Astrocyte (in vitro differentiated cells and primary cell): ENCODE results near the gene TRAP1.

Experiments
- CTCF ChIP-seq: IDR thresholded peaks from 2 replicates; pipeline ENCODE4 v1.5.1; 2011; ENCODE audit warnings: low read depth, mild to moderate bottlenecking, inconsistent platforms, low read length, moderate library complexity; ENCODE audit not compliant: insufficient read depth
- EZH2 ChIP-seq: IDR thresholded peaks from 2 replicates; pipeline ENCODE4 v1.6.1; 2012; ENCODE audit warnings: mild to moderate bottlenecking, low read length, inconsistent platforms; ENCODE audit not compliant: insufficient read depth

GRCh38 chr16:3730161-3731125, 13.1 kb upstream of the TRAP1 start:
- TF ChIP-seq CTCF, result no peak
- no peak for TF ChIP-seq EZH2
